Measurements from ENCODE around the gene IFI27L1. TPM values are rescaled to one million over a fixed set of nuclear protein-coding genes. Genes with fewer than 3 reads are reported as not detected.

Gene IFI27L1
- total RNA-seq, 4 donors from 2014 or later, result 3.3 to 13.3 (median 7.2) TPM

- TF ChIP-seq, protein P1, sequence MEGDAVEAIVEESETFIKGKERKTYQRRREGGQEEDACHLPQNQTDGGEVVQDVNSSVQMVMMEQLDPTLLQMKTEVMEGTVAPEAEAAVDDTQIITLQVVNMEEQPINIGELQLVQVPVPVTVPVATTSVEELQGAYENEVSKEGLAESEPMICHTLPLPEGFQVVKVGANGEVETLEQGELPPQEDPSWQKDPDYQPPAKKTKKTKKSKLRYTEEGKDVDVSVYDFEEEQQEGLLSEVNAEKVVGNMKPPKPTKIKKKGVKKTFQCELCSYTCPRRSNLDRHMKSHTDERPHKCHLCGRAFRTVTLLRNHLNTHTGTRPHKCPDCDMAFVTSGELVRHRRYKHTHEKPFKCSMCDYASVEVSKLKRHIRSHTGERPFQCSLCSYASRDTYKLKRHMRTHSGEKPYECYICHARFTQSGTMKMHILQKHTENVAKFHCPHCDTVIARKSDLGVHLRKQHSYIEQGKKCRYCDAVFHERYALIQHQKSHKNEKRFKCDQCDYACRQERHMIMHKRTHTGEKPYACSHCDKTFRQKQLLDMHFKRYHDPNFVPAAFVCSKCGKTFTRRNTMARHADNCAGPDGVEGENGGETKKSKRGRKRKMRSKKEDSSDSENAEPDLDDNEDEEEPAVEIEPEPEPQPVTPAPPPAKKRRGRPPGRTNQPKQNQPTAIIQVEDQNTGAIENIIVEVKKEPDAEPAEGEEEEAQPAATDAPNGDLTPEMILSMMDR (IDR thresholded peaks at IDR 0.05; ENCODE audit: low read depth), result no peak
Measured at GRCh38 chr14:94115631-94116030, 34.5 kb downstream of the IFI27L1 start.

- TF ChIP-seq, protein P1 (IDR thresholded peaks at IDR 0.05; ENCODE audit: low read depth), result no peak
Measured at GRCh38 chr14:94116701-94117100, 35.6 kb downstream of the IFI27L1 start.

GRCh38 chr14:94117856-94118255, 36.7 kb downstream of the IFI27L1 start:
- TF ChIP-seq, protein P1 (IDR thresholded peaks at IDR 0.05; ENCODE audit: low read depth), result no peak

DNA sequence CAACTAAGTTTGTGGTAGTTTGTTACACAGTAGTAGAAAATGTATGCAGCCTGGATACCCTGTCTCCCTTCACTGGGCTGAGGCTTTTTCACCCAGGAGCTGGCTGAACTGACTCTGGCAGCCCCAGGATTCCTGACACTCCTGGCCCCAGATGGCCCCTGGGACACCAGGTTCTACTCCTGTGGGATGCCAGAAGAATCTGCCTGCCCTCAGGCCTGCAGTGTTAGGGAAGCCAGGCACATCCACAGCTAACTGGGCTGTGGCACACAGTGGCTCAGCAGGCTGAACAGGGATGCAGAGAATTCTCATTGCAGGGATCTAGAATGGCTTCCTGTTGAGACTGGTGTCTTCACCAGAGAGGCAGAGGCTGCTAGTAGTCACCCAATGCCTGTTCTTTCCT, 38.0 kb downstream of the IFI27L1 start:
- TF ChIP-seq, protein P1 (IDR thresholded peaks at IDR 0.05; ENCODE audit: low read depth), result no peak

- TF ChIP-seq, protein P1 (IDR thresholded peaks at IDR 0.05; ENCODE audit: low read depth), result no peak
Measured at GRCh38 chr14:94120667-94121340, 39.7 kb downstream of the IFI27L1 start.

DNA sequence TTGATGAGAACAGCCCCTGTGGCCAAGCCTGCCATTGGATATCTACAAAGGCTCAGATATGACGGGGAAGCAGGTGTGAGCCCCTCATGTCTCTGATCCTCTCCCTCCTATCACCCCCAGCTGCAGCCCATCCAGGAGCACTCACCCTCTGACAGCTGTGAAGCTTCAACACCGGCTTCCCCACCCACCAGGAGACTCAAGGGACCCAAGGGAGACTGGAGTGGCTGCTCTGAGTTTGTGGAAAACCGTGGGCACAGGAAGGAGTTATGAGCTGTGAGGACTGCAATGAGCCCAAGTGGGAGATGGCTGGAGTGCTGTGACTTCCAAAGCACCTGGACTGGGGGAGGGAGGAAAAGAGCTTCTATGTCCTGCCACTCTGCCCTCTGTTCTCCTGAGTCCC, 40.4 kb downstream of the IFI27L1 start:
- TF ChIP-seq, protein P1 (IDR thresholded peaks at IDR 0.05; ENCODE audit: low read depth), result no peak

DNA sequence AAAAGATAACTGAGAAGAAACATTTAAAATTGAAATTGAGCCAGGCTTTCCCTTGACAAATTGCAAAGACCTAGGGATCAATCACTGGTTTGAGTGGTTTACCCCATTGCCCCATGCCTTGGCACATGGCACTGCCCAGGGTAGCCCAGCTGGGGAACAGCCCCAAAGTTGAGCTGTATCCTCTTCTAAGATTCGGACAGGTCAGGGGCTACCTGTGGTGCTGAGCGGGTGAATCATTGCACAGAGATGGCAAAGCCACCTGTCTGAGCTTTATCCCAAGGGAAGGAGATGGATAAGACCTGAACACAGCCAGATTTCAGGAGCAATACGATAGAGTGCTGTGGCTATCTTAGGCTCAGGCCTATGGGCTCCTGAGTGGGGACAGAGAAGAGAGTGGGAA, 41.3 kb downstream of the IFI27L1 start:
- TF ChIP-seq, protein P1 (IDR thresholded peaks at IDR 0.05; ENCODE audit: low read depth), result no peak
